ENCODE data around the gene OR1J4. TPM values are rescaled to one million over a fixed set of nuclear protein-coding genes. Genes with fewer than 3 reads are reported as not detected.

OR1J4 gene
- total RNA-seq: not detected in 2 replicates

GRCh38 chr9:122518841-122519240 is at the start of gene OR1J4:
OR1J4 (plus strand) TSS chr9:122519141; CDS start chr9:122519141, 0 bp downstream.
- TF ChIP-seq CTCF (IDR thresholded peaks at IDR 0.05; ENCODE audit: insufficient read depth, low read length, poor library complexity, severe bottlenecking): no peak
- no peaks in the 10 kb centered on the region for H3K36me3 ChIP-seq (ENCODE audit: control insufficient read depth, insufficient read depth, low read length)
- DNase-seq (ENCODE audit: low read depth): no peak
- no peak within 1 kb of the TSS for H3K4me3 ChIP-seq (ENCODE audit: low read depth, low read length)
- H3K27me3 ChIP-seq (ENCODE audit: control insufficient read depth, insufficient read depth, low read length): no peaks in the 10 kb centered on the region

GRCh38 chr9:122474561-122474960 is 44.4 kb upstream of the OR1J4 start:
- no peak for TF ChIP-seq CTCF (IDR thresholded peaks at IDR 0.05; ENCODE audit: insufficient read depth, low read length, poor library complexity, severe bottlenecking)
- peaks cover 2% of the 10 kb centered on the region for H3K27me3 ChIP-seq (ENCODE audit: control insufficient read depth, insufficient read depth, low read length)
- H3K36me3 ChIP-seq (ENCODE audit: control insufficient read depth, insufficient read depth, low read length): no peaks in the 10 kb centered on the region
- H3K4me3 ChIP-seq (ENCODE audit: low read depth, low read length): no peak overlapping the region
- no peak for DNase-seq (ENCODE audit: low read depth)

DNA sequence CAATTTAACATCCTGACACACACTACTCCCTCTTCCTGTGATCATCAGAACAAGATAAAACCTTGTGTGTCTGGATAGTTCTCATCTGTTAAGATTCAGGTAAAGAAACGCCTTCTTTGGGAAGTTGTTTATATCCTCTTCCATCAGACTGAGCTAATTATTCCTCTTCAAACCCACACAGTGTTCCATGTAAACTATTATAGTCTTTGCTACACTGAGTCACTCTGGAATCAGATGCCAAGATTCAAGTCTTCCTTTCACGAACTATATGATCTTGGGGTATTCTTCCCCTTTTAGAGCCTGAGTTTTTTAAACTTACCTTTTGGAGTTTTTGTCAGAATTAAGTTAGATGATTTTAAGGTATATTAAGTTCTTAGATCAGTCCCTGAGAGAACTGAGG is 43.2 kb upstream of the OR1J4 start:
- H3K4me3 ChIP-seq (ENCODE audit: low read depth, low read length): no peak overlapping the region
- H3K27me3 ChIP-seq (ENCODE audit: control insufficient read depth, insufficient read depth, low read length): peaks cover 2% of the 10 kb centered on the region

GRCh38 chr9:122477346-122477745 is 41.6 kb upstream of the OR1J4 start:
- no peaks in the 10 kb centered on the region for H3K36me3 ChIP-seq (ENCODE audit: control insufficient read depth, insufficient read depth, low read length)
- no peak overlapping the region for H3K4me3 ChIP-seq (ENCODE audit: low read depth, low read length)
- peaks cover 2% of the 10 kb centered on the region for H3K27me3 ChIP-seq (ENCODE audit: control insufficient read depth, insufficient read depth, low read length)
- no peak for DNase-seq (ENCODE audit: low read depth)
- TF ChIP-seq CTCF (IDR thresholded peaks at IDR 0.05; ENCODE audit: insufficient read depth, low read length, poor library complexity, severe bottlenecking): no peak

More for the DNA sequence above, 43.2 kb upstream of the OR1J4 start:
- DNase-seq (ENCODE audit: low read depth): no peak
- TF ChIP-seq CTCF (IDR thresholded peaks at IDR 0.05; ENCODE audit: insufficient read depth, low read length, poor library complexity, severe bottlenecking): no peak
- H3K36me3 ChIP-seq (ENCODE audit: control insufficient read depth, insufficient read depth, low read length): no peaks in the 10 kb centered on the region

- TF ChIP-seq CTCF (IDR thresholded peaks at IDR 0.05; ENCODE audit: insufficient read depth, low read length, poor library complexity, severe bottlenecking): no peak
- H3K36me3 ChIP-seq (ENCODE audit: control insufficient read depth, insufficient read depth, low read length): no peaks in the 10 kb centered on the region
- DNase-seq (ENCODE audit: low read depth): no peak
- H3K4me3 ChIP-seq (ENCODE audit: low read depth, low read length): no peak within 1 kb of the TSS
- H3K27me3 ChIP-seq (ENCODE audit: control insufficient read depth, insufficient read depth, low read length): peaks cover 2% of the 10 kb centered on the region
Measured at GRCh38 chr9:122477826-122478225, 41.1 kb upstream of the OR1J4 start, which contains the start of gene OR1J1. OR1J1 (minus strand) TSS chr9:122477926; CDS start chr9:122477926, 0 bp downstream.

GRCh38 chr9:122479062-122479461 is 39.9 kb upstream of the OR1J4 start:
- Histone ChIP-seq H3K36me3 (ENCODE audit: control insufficient read depth, insufficient read depth, low read length) (no peaks in the 10 kb centered on the region), H3K4me3 (ENCODE audit: low read depth, low read length) (no peak overlapping the region), H3K27me3 (ENCODE audit: control insufficient read depth, insufficient read depth, low read length) (peaks cover 2% of the 10 kb centered on the region)
- DNase-seq (ENCODE audit: low read depth): no peak
- no peak for TF ChIP-seq CTCF (IDR thresholded peaks at IDR 0.05; ENCODE audit: insufficient read depth, low read length, poor library complexity, severe bottlenecking)

Data from kidney epithelial cell (primary cell).